GM19035 (cell line): Measurements from ENCODE around the gene FRMD1.

Source experiments
- ATAC-seq: cut with Tn5 transposase; IDR thresholded peaks from one replicate; pipeline ENCODE4 v1.9.1; 2021; ENCODE audit not compliant: unreplicated experiment

FRMD1 gene

GRCh38 chr6:168113226-168113625, 34.2 kb upstream of the FRMD1 start:
- ATAC-seq, result no peak

DNA sequence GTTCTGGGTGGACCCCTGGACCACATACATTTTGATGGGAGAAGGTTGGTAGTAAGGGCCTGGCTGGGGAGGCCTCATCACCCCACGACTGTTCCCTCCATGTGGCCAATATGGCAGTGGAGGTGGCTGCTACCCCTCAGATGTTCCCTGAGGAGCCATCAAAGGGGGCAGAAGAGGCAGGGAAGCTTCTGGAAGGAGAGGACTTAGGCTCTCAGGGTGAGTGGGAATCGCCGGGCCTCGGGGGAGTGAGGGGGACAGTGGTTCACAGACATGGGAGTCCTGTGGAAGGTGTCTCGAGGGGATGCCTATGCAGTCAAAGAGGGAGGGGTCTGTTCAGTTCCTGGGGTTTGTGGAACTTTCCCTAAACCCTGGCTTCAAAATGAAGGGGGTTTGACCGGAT, 32.9 kb upstream of the FRMD1 start:
- ATAC-seq, result no peak

GRCh38 chr6:168110437-168110836, 31.4 kb upstream of the FRMD1 start:
- ATAC-seq, result no peak

- ATAC-seq, result no peak
Observed at GRCh38 chr6:168109171-168109570, 30.2 kb upstream of the FRMD1 start.

DNA sequence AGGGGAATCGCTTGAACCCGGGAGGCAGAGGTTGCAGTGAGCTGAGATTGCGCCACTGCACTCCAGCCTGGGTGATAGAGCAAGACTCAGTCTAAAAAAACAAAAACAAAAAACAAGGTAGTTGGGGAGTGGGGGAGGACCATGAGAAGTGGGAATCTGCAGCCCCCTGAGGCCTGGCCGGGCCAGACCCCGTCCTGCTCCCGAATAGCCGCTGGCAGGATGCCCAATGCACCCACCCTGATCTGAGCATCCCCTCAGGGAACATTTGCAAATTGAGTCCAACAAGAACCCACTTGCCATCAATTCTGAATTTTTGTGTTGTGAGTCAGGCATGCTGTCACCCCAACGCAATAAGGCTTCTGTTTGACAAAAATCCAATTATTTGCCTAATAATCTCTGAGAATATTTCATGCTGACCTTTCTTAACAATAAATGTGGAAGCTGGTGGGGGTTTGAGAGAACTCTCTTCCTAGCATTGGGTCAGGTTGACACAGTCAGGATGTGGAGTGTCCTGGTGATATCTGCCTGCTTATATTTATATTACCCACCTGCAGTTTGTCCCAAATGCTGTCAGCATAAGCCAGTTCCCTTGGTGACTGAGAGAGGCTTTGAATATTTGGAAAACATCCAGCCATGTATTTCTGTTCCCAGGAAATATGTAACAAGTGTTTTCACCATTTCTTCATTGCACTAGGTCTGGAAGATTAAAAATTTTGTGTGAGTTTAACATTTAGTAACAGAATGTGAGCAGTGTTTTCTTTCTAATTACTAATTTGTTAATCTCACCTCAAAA, 28.4 kb upstream of the FRMD1 start:
- no peak for ATAC-seq

DNA sequence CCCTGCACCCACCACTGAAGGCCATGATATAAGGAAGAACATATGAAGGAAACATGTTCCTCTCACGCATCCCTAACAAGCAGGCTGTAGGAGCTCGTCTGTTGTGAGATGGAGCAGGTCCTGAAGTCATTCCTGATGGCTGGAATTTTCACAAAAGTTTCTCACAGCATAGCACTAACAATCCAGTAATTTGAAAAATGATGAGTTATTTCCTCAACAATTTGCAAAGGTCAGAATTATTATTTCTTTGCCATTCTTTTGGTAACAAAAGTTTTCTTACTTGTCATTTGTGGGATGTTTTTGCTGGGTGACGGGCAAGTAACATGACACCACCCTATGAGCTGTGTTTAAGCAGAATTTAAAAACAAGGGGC, 27.6 kb upstream of the FRMD1 start:
- ATAC-seq, result no peak

DNA sequence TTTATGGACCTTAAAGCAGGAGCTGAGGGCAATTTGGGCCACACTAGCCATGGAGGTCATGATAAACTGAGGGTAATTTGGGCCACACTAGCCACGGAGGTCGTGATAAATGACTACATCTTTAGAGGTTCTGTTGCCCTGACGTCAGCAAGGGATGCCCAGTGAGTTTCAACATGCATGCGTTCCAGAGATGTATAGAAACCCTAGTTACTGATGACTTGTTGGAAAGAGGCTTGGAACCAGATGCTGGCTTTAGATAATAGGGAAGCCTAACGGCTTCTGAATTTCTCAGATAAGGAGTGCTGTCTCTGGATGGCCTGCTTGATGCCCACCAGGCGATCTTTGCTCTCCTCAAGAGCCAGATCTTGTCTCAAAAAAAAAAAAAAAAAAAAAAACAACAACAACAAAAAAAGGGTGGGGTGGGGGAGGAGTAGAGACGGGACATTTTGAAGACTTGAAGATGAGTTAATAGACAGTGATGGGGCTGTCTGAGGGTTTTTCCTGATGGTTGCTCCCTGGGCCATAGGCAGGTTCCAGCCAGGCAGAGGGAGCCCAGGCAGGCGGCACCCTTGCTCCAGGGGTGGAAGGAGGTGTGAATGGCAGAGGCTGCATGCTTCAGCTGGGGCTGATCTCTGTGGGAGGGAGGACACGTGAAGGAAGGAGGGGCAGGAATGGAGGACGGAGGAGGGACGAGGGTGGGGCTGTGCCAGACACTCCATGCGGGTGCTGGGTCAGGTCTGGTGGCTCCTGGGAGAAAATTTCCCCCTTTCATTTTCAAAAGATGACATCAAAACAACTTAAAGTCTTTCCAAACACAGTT, 27.0 kb upstream of the FRMD1 start:
- ATAC-seq, result no peak

DNA sequence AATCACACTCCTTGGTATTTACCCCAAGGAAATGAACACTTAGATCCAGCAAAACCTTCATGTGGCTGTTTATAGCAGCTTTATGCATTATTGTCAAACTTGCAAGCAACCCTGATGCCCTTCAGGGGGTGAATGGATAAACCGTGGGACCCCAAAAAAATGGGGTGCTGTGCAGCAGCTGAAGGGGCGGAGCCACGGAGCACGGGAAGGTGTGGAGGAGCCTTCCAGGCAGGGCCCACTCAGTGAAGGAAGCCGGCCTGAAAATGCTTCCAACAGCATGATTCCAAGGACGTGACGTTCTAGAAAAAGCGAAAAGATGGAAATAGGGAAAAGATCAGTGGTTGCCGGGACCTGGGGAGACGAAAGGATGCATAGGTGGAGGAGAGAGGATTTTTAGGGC, 25.6 kb upstream of the FRMD1 start:
- no peak for ATAC-seq

GRCh38 chr6:168103050-168103830, 24.2 kb upstream of the FRMD1 start:
- ATAC-seq, result no peak

GRCh38 chr6:168102315-168102985, 23.4 kb upstream of the FRMD1 start:
- no peak for ATAC-seq

DNA sequence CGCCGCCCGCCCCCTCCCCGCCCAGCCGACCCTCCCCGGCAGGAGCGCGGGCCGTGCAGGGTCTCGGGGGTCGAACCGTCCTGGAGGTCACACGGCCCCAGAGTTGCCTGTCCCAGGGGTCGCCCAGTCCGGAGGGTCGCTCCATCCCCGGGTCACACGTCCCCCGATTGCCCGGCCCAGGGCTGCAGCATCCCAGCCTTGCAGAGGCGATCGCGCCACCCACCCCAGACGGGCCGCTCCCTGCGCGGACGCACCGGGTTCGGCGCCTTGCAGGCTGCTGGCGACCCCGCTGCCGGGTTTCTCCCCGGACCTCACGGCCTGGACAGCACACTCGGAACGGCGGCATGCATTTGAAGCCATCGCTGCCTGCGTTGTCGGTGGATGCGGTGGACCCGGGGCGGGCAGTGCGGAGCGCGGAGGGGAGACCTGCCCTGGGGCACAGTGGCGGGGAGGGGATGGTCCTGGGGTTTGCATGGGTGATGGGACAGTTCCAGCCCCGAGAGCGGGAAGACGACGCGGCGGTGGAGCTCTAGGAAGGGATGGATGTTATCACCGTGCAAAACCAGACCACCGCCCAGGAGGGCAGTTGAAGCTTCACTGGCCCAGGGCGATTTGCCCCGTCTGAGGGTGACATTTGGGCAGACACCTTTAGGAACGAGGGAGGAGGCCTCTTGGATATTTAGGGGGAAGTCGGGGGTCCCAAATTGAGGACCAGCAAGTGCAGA, 22.7 kb upstream of the FRMD1 start:
- no peak for ATAC-seq

DNA sequence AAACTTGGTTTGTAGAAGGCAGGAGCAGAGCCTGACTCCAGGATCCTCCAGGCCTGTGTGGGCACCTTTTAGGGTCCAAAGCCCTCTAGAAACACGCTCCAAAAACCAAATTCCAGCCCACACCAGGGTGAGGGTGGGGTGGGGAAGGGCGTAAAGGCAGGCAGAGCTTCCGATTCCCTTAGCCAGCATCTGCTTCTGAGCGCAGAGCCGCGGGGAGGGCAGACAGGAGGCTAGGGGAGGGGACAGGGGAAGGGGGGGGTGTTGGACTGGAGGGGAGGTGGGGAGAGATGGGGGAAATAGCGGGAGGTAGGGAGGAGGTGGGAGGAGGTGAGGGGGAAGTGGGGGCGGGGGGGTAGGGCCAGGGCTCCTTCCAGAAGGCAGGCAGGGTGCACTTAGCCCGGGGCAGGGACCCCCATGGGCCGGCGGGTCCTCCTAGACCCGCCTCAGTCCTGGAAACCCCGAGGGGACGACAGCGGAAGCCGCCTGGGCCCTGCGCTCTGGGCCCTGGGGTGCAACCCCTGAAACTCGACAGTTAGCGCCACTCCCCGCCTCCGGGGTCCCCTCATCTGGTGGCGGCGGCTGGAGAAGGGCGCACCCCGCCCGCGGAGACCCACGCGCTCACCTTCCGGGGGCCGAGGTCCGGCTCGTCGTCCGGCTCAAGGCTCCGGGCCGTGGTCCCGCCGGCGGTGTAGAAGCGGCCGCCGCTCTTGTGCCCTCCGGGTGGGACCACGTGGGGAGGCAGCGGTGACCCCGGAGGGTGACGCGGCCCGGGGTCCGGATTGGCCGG, 22.0 kb upstream of the FRMD1 start:
- ATAC-seq, result no peak

- ATAC-seq, result no peak
Observed at GRCh38 chr6:168100011-168100802, 21.2 kb upstream of the FRMD1 start.

DNA sequence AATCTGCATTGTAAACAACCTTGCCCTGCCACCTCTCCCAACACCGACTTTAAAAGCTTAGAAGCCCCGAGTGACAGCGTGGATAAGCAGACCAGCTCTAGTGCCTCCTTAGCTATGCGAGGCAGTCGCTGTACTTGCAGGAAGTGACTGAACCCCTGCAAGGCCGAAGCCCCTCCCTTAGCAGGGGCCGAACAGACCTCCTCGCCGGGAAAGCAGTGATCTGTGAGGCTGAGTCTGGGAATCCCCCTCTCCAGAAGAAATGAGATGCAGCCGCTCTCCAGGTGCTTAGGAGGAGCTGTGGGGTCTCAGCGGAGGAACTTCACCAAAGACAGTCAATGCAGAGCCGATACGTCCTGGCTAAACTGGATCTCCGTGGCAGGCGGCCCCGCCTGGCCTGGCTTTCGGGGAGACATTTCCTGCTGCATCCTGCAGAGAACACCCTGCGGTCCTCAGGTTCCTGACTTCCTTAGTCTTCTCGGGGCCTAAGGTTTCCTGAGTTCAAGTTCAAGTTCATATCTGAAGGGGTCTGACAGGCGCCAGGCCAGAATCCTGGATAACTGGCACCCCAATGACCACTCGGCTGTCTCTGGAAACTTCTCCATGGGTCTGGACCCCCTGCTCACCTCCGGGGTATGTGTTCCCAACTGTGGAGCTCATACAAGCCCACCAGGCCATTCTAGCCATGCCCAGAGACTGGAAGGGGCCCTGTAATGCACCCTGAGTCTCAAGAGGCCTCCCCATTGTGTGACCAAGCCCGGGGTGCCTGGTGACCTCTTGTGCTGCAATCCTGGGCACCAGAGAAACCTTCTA, 20.4 kb upstream of the FRMD1 start:
- no peak for ATAC-seq

GRCh38 chr6:168098431-168098861, 19.4 kb upstream of the FRMD1 start:
- no peak for ATAC-seq

DNA sequence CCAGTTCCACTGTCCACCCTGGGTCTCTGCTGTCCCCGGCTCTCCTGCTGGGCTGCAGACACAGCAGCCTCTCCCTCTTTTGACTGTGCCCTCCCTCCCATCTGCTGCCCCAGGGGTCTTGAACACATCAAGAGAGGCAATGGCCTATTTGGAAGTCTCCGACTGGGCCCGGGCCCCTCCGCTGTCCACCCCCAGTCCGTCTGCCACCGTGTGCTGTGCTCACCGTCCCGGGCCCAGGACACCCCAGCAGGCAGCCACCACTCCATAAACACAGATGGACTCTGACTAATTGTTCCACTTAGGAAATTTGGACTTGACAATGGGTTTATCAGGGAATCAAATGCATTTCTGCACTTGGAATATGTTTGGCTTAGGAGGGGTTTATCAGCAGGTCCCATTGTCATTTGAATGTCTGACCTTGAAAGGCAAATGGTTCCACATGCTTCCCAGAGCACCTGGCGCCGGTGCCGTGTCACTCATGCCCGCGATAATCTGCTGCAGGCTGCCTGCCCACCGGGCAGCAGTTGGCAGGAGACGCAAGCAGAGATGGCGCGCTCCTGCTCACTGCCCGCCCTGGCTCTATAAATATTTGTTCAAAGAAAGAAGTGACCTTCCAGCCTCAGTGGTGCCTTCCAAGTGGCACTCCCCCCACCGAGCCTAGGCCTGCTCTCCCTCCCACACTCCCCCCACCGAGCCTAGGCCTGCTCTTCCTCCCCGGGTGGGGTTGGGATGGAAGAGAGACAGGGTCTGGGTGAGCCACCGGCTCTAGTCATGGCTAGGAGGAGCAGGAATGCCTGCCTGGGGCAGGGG, 18.8 kb upstream of the FRMD1 start:
- no peak for ATAC-seq

GRCh38 chr6:168097221-168097620, 18.2 kb upstream of the FRMD1 start:
- no peak for ATAC-seq
